NCI-H1048 (cell line): Measurements from ENCODE around the gene ZNF410.
"Not testable (repeated sequence)": the region's sequence is repeated elsewhere in the genome, so short reads cannot be mapped to it uniquely, and the experiment has no call there.

ENCODE experiments used
- DNase-seq: peaks from one replicate; lab custom pipeline; 2025; lab: John Stamatoyannopoulos, UW

ZNF410 gene

GRCh38 chr14:73884438-73885190 lies 2.0 kb upstream of the ZNF410 start:
- no peak for DNase-seq

- DNase-seq = no peak
Measured at GRCh38 chr14:73887318-73887616, 608 bp downstream of the ZNF410 start.

GRCh38 chr14:73887694-73888459 lies 1.2 kb downstream of the ZNF410 start:
- DNase-seq = no peak

GRCh38 chr14:73888460-73888725 lies 1.7 kb downstream of the ZNF410 start:
- no peak for DNase-seq

- DNase-seq = no peak
Measured at GRCh38 chr14:73888971-73889370, 2.3 kb downstream of the ZNF410 start.

- no peak for DNase-seq
Measured at GRCh38 chr14:73889376-73889775, 2.7 kb downstream of the ZNF410 start.

GRCh38 chr14:73894180-73894687 lies 7.6 kb downstream of the ZNF410 start:
- DNase-seq = not testable (repeated sequence)

- no peak for DNase-seq
Measured at GRCh38 chr14:73895939-73896338, 9.3 kb downstream of the ZNF410 start.

GRCh38 chr14:73896521-73896920 lies 9.9 kb downstream of the ZNF410 start:
- no peak for DNase-seq

- no peak for DNase-seq
Measured at GRCh38 chr14:73903028-73903427, 16.4 kb downstream of the ZNF410 start.

GRCh38 chr14:73909681-73910080 lies 23.0 kb downstream of the ZNF410 start:
- DNase-seq = no peak

GRCh38 chr14:73913256-73913655 lies 26.6 kb downstream of the ZNF410 start:
- DNase-seq = no peak

GRCh38 chr14:73916324-73916723 lies 29.7 kb downstream of the ZNF410 start:
- no peak for DNase-seq

GRCh38 chr14:73919457-73919856 lies 32.8 kb downstream of the ZNF410 start:
- not testable (repeated sequence) for DNase-seq

- DNase-seq = no peak
Measured at GRCh38 chr14:73924337-73924736, 37.7 kb downstream of the ZNF410 start.

- no peak for DNase-seq
Measured at GRCh38 chr14:73935666-73936065, 49.0 kb downstream of the ZNF410 start.

- DNase-seq = no peak
Measured at GRCh38 chr14:73936548-73936947, 49.9 kb downstream of the ZNF410 start.

GRCh38 chr14:73937012-73937411 lies 50.4 kb downstream of the ZNF410 start:
- no peak for DNase-seq

GRCh38 chr14:73942180-73942579 lies 55.5 kb downstream of the ZNF410 start:
- no peak for DNase-seq

GRCh38 chr14:73943083-73943482 lies 56.4 kb downstream of the ZNF410 start:
- DNase-seq = no peak

- DNase-seq = no peak
Measured at GRCh38 chr14:73944432-73945158, 57.9 kb downstream of the ZNF410 start.

GRCh38 chr14:73945159-73945670 lies 58.6 kb downstream of the ZNF410 start:
- DNase-seq = no peak
